ENCODE results near the gene BCR. TPM values are rescaled to one million over a fixed set of nuclear protein-coding genes. Genes with fewer than 3 reads are reported as not detected.

Gene BCR
- total and polyA plus RNA-seq, 7 donors, result 2.7 to 7.7 (median 6.5) TPM

GRCh38 chr22:23138584-23139435, 41.5 kb upstream of the BCR start:
- H3K27me3 ChIP-seq (ENCODE audit: insufficient read depth in 3 of 3, low read length in 2 of 3), result peaks cover 0 to 10% (median 0%) of the 10 kb centered on the region in 3 donors
- intact Hi-C loops (cut with DNase I), result no loop called here
- no peak for ATAC-seq
- no peak for DNase-seq
- no peak overlapping the region for H3K27ac ChIP-seq
- H3K36me3 ChIP-seq (ENCODE audit: insufficient read depth in 1 of 2, low read depth in 1 of 2), result no peaks in the 10 kb centered on the region
- H3K9me3 ChIP-seq, result no peaks in the 10 kb centered on the region
- 92 to 98% (median 95%) methylated on average over 12 of the region's 12 CpGs for WGBS, 3 donors
- no peak overlapping the region for H3K4me3 ChIP-seq
- peaks cover 5% of the 10 kb centered on the region for H3K4me1 ChIP-seq
- no peak for TF ChIP-seq CTCF (IDR thresholded peaks at IDR 0.05)

- peaks cover 9% of the 10 kb centered on the region for H3K4me1 ChIP-seq
- intact Hi-C loops (cut with DNase I), result no loop called here
- TF ChIP-seq CTCF (IDR thresholded peaks at IDR 0.05), result no peak
- no peak overlapping the region for H3K4me3 ChIP-seq
- ATAC-seq, result no peak
- H3K36me3 ChIP-seq (ENCODE audit: insufficient read depth in 1 of 2, low read depth in 1 of 2), result no peaks in the 10 kb centered on the region
- no peak for DNase-seq
- no peaks in the 10 kb centered on the region for H3K9me3 ChIP-seq
- H3K27me3 ChIP-seq (ENCODE audit: insufficient read depth in 3 of 3, low read length in 2 of 3), result peaks cover 0 to 21% (median 0%) of the 10 kb centered on the region in 3 donors
- no peak overlapping the region for H3K27ac ChIP-seq
These were observed 39.9 kb upstream of the BCR start for GRCh38 chr22:23140385-23140784.

GRCh38 chr22:23142546-23143105, 37.7 kb upstream of the BCR start:
- no peak overlapping the region for H3K27ac ChIP-seq

GRCh38 chr22:23143119-23143518, 37.2 kb upstream of the BCR start:
- Histone ChIP-seq H3K4me3 (no peak overlapping the region), H3K4me1 (peaks cover 9% of the 10 kb centered on the region), H3K9me3 (no peaks in the 10 kb centered on the region), H3K27me3 (ENCODE audit: insufficient read depth in 3 of 3, low read length in 2 of 3) (peaks cover 0 to 33% (median 0%) of the 10 kb centered on the region in 3 donors), H3K27ac (no peak overlapping the region), H3K36me3 (ENCODE audit: insufficient read depth in 1 of 2, low read depth in 1 of 2) (no peaks in the 10 kb centered on the region)
- ATAC-seq, result no peak
- intact Hi-C loops (cut with DNase I), result no loop called here
- DNase-seq, result no peak
- WGBS, 3 donors, result 100% methylated on average over 1 of the region's 1 CpG
- no peak for TF ChIP-seq CTCF (IDR thresholded peaks at IDR 0.05)

More at GRCh38 chr22:23142546-23143105, 37.7 kb upstream of the BCR start:
- intact Hi-C loops (cut with DNase I), result no loop called here
- Histone ChIP-seq H3K36me3 (ENCODE audit: insufficient read depth in 1 of 2, low read depth in 1 of 2) (no peaks in the 10 kb centered on the region), H3K9me3 (no peaks in the 10 kb centered on the region), H3K4me1 (peaks cover 9% of the 10 kb centered on the region), H3K4me3 (peak overlapping the region; percentile 28), H3K27me3 (ENCODE audit: insufficient read depth in 3 of 3, low read length in 2 of 3) (peaks cover 0 to 33% (median 0%) of the 10 kb centered on the region in 3 donors)
- DNase-seq (no peak), ATAC-seq (no peak)
- no peak for TF ChIP-seq CTCF (IDR thresholded peaks at IDR 0.05)
- WGBS, 3 donors, result 80 to 92% (median 85%) methylated on average over 6 to 9 of the region's 9 CpGs
